ENCODE results near the gene PRKCQ. TPM values are rescaled to one million over a fixed set of nuclear protein-coding genes. Genes with fewer than 3 reads are reported as not detected.

PRKCQ gene
- total and polyA plus RNA-seq, 2 of the 8 experiments (the other 6 are each of a cell fraction or from before 2014, with no cell fraction given), result 9.1 to 22.6 TPM

- Histone ChIP-seq H4K91ac (replicated peaks; ENCODE audit: insufficient read length, low read length) (no peak overlapping the region), H4K5ac (ENCODE audit: insufficient read length, low read depth, low read length) (no peak overlapping the region), H3K23me2 (ENCODE audit: low read depth, low read length) (no peaks in the 10 kb centered on the region), H3K56ac (replicated peaks; ENCODE audit: insufficient read length, low read depth, low read length) (no peak overlapping the region), H2AFZ (ENCODE audit: low read length) (no peak overlapping the region), H3K9ac (replicated peaks in 1 of 4; ENCODE audit: extremely low read depth in 1 of 4, low read depth in 3 of 4, low read length in 3 of 4) (no peak overlapping the region), H3K79me2 (ENCODE audit: control insufficient read depth in 1 of 2, insufficient read depth in 2 of 2, low read length in 2 of 2) (no peaks in the 10 kb centered on the region), H4K8ac (ENCODE audit: extremely low read depth, insufficient read depth, low read length) (no peak overlapping the region), H2BK20ac (ENCODE audit: low read length) (no peak overlapping the region), H3K27me3 (replicated peaks in 1 of 4; ENCODE audit: control insufficient read depth in 3 of 4, extremely low read depth in 1 of 4, insufficient read depth in 3 of 4, low read length in 3 of 4) (no peaks in the 10 kb centered on the region), H2BK120ac (replicated peaks; ENCODE audit: low read depth, low read length) (no peak overlapping the region), H3K4me2 (ENCODE audit: insufficient read depth in 1 of 2, low read depth in 2 of 2, low read length in 2 of 2) (peak overlapping the region in 1 of 2 experiments; percentile 52; a peak in 3 of 4 replicates), H3K4ac (replicated peaks; ENCODE audit: insufficient read length, low read depth, low read length) (no peak overlapping the region), H3K14ac (ENCODE audit: insufficient read length) (no peak overlapping the region), H3K9me3 (ENCODE audit: insufficient read depth in 2 of 2, low read depth in 1 of 2, low read length in 1 of 2) (no peaks in the 10 kb centered on the region), H3K36me3 (ENCODE audit: control insufficient read depth in 2 of 4, insufficient read depth in 4 of 4, low read length in 3 of 4) (no peaks in the 10 kb centered on the region), H3K79me1 (ENCODE audit: low read depth, low read length) (no peaks in the 10 kb centered on the region), H2BK15ac (ENCODE audit: low read length) (no peak overlapping the region), H4K20me1 (replicated peaks in 1 of 2; ENCODE audit: control insufficient read depth in 1 of 2, insufficient read depth in 2 of 2, low read length in 2 of 2) (no peaks in the 10 kb centered on the region), H2BK5ac (ENCODE audit: low read depth, low read length) (no peak overlapping the region), H3K27ac (ENCODE audit: low read depth, low read length) (no peak overlapping the region), H3K4me1 (replicated peaks in 1 of 4; ENCODE audit: control insufficient read depth in 3 of 4, insufficient read depth in 4 of 4, low read length in 3 of 4) (no peaks in the 10 kb centered on the region; a peak in 2 of 7 replicates), H2AK5ac (ENCODE audit: low read depth, low read length) (no peak overlapping the region), H2BK12ac (ENCODE audit: low read depth, low read length) (no peak overlapping the region), H3K23ac (ENCODE audit: insufficient read length) (no peak overlapping the region), H3K4me3 (ENCODE audit: extremely low read depth in 1 of 4, insufficient read depth in 2 of 4, low read depth in 3 of 4, low read length in 4 of 4) (peak overlapping the region in 1 of 4 experiments; percentile 44; a peak in 2 of 8 replicates), H3K18ac (ENCODE audit: extremely low read depth, low read length) (no peak overlapping the region)
- ChIA-PET CTCF (ENCODE audit: partially characterized antibody) (interaction anchor here (0.6 to 6.1 kb wide), 69 partner anchors 8 to 449 kb away, joined by 3 to 56 read pairs (median 5); partner anchors contain the start of gene PFKFB3), POLR2A (ENCODE audit: partially characterized antibody) (interaction anchor here (0.8 to 7.0 kb wide), 4 partner anchors 13 to 198 kb away, joined by 3 to 66 read pairs (median 3); partner anchors contain the start of gene PFKFB3)
- WGBS, 2 experiments (ENCODE audit: extremely low coverage in 1 of 2, insufficient coverage in 1 of 2, insufficient read length in 1 of 2, insufficient replicate concordance in 2 of 2, low coverage in 1 of 2, low lambda C conversion rate in 2 of 2, missing lambda C conversion rate in 1 of 2), result 36% methylated on average over 16 of the region's 18 CpGs; no CpG with 5 or more reads in 1 of the 2 experiments
- peak; percentile 57 to 65 for DNase-seq (ENCODE audit: low read depth in 1 of 2, low spot score in 2 of 2)
- peak; percentile 93 for FAIRE-seq
- TF ChIP-seq CTCF (IDR thresholded peaks at IDR 0.05; ENCODE audit: control extremely low read depth in 1 of 3, insufficient read depth in 1 of 3, low read depth in 1 of 3, low read length in 3 of 3) (peak; percentile 55 to 88 (median 80)), RAD21 (IDR thresholded peaks at IDR 0.05 in 1 of 2, conservative IDR thresholded peaks at IDR 0.05 in 1 of 2; ENCODE audit: low read depth in 2 of 2, low read length in 2 of 2) (peak; percentile 93 to 96), ATF2 (IDR thresholded peaks at IDR 0.05; ENCODE audit: low read length) (no peak), GABPA (IDR thresholded peaks at IDR 0.05; ENCODE audit: borderline replicate concordance, insufficient read depth, low read length) (0 out of 2 replicates have a peak, but pooled peaks have one; percentile 14), CEBPB (IDR thresholded peaks at IDR 0.05; ENCODE audit: low read depth, low read length) (no peak), BACH1 (IDR thresholded peaks at IDR 0.05; ENCODE audit: low read length) (peak; percentile 99), MAFK (IDR thresholded peaks at IDR 0.05; ENCODE audit: low read depth, low read length) (peak; percentile 87)
These were observed 178.3 kb downstream of the PRKCQ start for GRCh38 chr10:6401558-6402348.
